Right lung (tissue), 5 donors: ENCODE results near the gene MSH5. TPM values are rescaled to one million over a fixed set of nuclear protein-coding genes. Genes with fewer than 3 reads are reported as not detected.
A peak's percentile ranks its signal among the peaks of the same experiment; 100 is the strongest.
"Not testable (repeated sequence)": the region's sequence is repeated elsewhere in the genome, so short reads cannot be mapped to it uniquely, and the experiment has no call there.

Experiments
- DNase-seq, 2 donors: peaks; one replicate each; pipeline ENCODE4 v3.0.0-alpha.2; 2013
- polyA plus RNA-seq, 5 donors: library from polyadenylated mRNA; unstranded; fragments of 120-200 nt; gene quantifications; one replicate each; pipeline versions ENCODE4 v1.2.1 to v1.2.3, GENCODE V29; 2013; ENCODE audit warnings: inconsistent platforms in 1 of 5, low replicate concordance in 1 of 5; ENCODE audit not compliant: insufficient read length in 5 of 5, insufficient read depth in 1 of 5

Gene MSH5
- polyA plus RNA-seq, 5 donors, result 27.3 to 45.6 (median 29.6) TPM

- peak; percentile 50 to 55 for DNase-seq
Observed at GRCh38 chr6:31776989-31777666, 37.3 kb downstream of the MSH5 start, which contains the start of gene VWA7. VWA7 (minus strand) TSS chr6:31777328; CDS start chr6:31776779, 549 bp downstream.

GRCh38 chr6:31777667-31778050, 37.9 kb downstream of the MSH5 start:
- DNase-seq, result no peak

GRCh38 chr6:31778193-31778592, 38.4 kb downstream of the MSH5 start:
- no peak for DNase-seq

DNA sequence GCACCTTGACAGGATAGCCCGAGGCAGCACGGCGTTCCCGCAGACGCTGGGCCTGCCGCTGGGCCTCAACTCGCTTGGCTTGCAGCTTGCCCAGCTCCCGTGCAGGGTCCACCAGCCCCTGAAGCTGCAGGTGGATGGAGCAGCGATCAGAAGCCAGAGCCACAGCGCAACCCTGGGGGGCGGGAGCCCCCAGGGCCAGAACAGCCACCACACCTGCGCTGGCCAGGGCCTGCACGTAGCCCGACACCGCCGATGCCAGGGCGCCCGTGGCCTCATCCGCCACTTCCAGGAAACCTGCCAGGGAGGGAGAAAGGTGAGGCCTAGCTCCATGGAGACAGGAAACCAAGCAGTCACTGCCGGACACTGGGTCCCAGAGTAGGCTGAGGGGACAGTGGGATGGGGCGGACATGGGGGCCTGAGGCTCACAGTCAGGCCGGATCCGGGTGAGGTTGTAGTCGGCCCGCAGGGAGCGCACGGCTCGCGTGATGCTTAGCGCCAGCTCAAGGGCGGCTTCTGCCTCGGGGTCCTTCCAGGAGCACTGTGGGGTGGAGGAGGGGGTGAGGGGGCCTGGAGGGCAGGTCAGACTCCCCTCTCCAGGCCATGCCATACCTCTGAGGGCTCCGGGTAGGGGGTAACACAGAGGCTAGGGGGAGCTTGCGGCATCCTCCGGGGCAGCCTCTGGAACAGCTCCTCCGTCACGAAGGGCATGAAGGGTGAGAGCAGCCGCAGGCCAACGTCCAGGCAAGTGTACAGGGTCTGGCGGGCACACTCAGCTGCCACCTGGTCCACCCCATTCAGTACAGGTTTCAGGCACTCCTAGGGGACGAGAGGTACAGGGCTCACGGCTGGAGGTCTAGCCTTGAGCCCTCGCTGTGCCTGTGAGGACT, 39.4 kb downstream of the MSH5 start:
- no peak for DNase-seq

DNA sequence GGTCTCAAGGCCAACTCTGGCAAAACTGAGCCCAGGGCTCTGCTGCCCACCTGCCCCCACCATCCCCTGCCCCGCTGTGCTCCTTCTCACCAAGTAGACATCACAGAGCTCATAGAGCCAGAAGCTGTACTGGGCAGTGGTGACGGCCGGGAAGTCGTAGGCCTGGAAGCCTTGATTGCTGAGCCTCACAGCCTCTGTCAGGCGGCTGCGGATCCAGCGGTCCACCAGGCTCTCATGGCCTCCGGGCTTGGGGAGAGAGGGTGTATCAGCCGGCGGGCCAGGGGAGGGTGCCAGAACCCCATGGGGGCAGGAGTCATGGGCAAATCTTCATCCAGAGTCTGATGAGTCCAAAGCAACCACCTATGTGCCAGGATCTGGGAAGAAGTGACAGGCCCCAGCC, 40.1 kb downstream of the MSH5 start:
- no peak for DNase-seq

DNA sequence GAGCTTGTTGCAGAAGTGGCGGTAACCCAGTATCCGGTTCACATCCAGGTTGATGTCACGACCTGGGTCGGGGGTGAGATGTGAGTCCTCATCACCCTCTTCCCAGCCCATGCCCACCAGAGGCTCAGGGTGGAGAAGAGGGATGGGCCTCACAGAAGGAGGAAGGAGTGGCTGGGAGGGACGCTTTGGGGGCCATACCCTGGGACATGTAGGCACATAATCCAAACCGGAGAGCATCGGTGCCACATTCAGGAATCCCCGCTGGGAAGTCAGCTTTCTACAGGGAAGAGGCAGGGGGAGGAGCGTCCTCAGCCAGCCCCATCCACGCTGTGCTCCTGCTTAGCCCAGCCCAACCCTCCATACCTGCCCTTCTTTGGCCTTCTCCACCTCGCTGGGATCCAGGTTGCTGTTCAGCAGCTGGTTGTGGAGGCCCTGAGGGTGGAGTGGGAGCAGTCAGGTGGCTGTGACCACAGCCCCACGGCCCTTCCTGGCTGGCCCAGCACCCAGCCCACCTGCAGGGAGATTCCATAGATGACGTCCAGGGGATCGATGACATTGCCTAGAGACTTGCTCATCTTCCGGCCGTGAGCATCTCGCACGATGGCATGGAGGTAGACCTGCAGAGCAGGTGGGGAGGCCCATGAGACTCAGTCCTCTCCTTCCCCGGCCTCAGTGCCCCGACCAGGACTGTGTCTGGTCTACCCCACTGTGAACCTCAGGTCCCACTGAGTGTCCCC, 40.9 kb downstream of the MSH5 start:
- no peak for DNase-seq

GRCh38 chr6:31781244-31782125, 41.7 kb downstream of the MSH5 start:
- DNase-seq, result no peak

GRCh38 chr6:31782126-31782855, 42.5 kb downstream of the MSH5 start:
- DNase-seq, result no peak

DNA sequence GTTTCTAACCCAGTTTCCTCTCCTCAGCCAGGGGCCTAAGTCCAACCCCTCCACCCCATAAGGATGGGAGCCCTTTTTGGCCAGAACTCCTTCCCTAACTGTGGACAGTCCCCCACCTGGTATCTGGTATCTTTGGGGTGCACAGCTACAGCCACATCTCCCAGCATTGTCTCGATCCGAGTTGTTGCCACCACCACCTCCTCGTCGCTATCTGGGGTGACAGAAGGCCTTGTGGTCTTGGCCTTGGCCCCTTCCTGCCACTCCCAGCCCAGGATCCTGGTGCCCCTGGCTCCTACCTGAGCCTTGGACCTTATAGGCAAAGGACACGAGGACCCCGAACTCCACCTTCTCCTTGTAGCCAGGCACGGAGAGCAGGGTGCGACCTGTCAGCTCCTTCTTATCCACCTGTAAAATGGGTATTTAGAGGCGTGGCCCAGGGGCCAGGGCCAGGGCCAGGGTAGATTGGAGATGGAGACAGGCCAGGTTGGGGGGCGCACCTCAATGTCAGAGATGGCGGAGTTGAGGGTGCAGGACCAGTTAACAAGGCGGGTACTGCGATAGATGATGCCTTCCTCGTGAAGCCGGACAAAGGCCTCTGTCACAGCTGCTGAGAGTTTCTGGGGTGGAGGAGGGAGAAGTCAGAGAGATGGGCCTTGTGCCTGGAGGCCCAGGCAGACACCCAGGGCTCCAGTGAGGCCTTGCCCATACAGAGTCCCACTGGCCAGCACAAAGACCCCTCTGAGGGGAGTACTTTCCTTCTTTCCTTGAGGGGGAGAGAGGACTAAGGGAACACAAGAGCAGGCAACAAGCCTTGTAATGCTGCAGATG, 44.5 kb downstream of the MSH5 start:
- no peak for DNase-seq

DNA sequence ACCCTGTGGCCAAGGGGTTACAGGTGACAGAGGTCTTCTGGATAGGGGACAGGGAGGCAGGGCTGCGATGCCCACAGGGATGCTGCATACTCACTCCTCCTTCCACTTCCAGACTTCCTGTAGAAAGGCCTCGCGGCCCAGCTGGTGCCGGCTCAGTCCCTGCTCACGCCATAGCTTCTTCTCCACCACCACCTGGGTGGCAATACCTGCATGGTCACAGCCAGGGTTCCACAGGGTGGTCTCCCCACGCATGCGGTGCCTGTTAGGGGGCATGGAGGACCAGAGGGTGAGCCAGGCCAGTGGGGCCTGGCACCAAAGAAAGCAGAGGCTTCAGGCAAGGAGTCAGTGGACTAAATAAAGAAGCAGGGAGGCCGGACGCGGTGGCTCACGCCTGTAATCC, 45.7 kb downstream of the MSH5 start:
- DNase-seq, result no peak

DNA sequence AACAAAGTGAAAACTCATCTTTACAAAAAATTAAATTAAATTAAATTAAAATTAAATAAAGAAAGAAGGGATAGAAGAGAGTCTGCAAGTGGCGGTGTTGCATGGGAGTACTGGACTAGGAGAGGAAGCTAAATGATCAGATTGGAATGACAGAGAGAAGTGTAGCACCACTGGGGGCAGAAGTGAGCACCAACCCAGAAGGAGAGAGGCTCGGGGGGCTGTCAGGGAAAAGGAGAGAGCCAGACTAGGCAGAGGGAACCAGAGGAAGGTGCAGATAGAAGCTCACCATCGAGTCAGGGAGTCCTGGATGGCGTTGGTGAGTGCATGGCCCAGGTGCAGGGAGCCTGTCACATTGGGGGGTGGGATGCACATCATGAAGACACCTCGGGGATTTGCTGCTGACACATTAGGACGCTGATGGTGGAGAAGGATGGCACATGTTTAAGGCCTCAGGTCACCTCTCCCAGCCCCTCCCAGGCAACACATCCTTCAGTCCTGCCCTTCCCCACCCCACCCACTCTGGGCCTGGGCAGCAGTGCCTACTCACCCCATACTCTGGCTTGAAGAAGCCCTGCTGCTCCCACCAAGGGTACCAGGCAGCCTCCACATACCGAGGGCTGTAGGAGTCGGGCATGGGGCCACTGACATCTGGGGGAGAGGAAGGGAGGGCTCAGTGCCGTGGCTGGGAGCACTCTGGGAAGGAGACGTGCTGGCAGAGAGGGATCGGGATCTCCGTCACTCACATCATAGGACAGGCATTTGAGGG, 51.7 kb downstream of the MSH5 start:
- DNase-seq, result peak in 1 of 2 donors; percentile 35

DNA sequence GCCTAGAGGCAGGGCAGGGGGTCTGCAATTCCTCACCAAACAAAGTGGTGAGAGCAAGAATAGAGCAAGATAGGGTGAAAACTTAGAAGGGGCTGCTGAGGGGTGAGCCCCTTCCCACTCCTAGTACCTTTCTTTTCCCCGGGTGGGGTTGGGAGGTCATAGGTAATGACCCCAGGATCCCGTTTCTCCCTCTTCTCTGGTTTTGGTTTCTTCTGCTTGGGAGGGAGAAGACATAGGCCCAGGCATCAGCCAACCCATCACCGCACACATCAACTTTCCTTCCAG, 52.2 kb downstream of the MSH5 start:
- no peak for DNase-seq

DNA sequence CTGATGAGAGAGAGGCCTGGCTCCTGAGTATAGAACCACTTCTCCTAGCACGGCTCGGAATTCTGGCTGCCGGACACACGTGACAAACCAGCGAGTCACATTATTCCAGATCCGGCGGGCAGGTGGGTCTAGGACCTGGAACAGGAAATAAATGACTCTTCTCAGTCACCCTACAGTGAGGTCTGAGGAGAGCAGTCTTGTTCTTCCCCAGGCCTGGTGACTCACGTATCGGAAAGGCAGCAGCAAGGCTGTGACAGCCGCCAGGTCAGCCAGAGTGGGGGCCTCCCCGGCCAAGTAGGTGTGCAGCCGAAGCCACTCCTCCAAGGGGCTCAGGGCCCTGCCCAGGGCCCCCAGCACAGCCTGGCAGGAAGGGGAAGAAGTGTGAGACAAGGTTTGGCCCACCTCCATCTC, 53.0 kb downstream of the MSH5 start:
- DNase-seq, result no peak

- DNase-seq, result not testable (repeated sequence)
Observed at GRCh38 chr6:31793927-31794245, 54.1 kb downstream of the MSH5 start.

GRCh38 chr6:31794294-31794865, 54.6 kb downstream of the MSH5 start:
- DNase-seq, result no peak

DNA sequence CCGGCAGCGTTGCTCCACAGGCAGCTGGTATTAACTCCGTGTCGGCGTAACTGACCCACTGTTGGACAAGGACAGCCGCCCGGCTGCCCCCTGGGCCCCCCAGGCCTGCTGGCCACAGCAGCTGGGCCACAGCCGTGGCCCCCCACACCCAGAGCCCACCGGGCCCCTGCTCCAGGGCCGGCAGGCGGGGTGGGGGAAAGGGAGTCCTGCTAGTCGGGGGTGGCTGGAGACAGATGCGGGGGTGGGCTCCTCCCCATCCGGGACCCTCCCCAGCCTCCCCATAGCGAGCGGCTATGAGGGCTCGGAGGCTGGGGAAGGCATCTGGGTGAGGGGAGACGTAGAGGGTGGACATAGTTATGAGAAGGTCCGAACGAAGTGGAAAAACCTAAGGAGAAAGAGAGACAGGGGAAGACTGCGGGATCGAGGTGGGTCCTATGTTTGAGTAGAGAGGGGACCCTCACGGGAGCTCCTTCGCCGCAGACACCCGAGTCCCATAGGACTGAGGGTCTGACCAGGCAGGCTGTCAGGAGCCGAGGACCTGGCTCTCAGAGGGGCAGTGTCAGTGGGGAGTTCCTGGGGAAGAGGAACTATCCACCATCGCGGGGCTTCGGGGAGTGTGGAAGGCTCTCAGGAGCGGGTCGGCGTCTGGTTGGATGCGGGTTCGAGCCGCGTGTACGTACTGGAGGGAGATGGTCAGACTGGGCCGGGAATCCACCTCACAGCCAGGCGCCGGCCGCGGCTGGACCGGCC, 55.2 kb downstream of the MSH5 start:
- no peak for DNase-seq

- peak; percentile 88 to 89 for DNase-seq
Observed at GRCh38 chr6:31795616-31796298, 56.0 kb downstream of the MSH5 start, which contains the start of gene VARS1. VARS1 (minus strand) TSS chr6:31795752; CDS start chr6:31795217, 535 bp downstream.
